Parathyroid adenoma (tissue), 2 donors: ENCODE data around the gene KCTD16.

Source experiments
- H2AFZ ChIP-seq: fragments of 300-600 bp; sonication (generic); one replicate; pipeline ENCODE4 v1.7.0; 2017; ENCODE audit warnings: antibody characterized with exemption, mild to moderate bottlenecking
- H3K27ac ChIP-seq: fragments of 300-600 bp; sonication (generic); one replicate; pipeline ENCODE4 v1.7.0; 2017
- H3K27me3 ChIP-seq: fragments of 300-600 bp; sonication (generic); one replicate; pipeline ENCODE4 v1.7.0; 2017; ENCODE audit warnings: low read length; ENCODE audit not compliant: control insufficient read depth, insufficient read depth
- H3K36me3 ChIP-seq: fragments of 300-600 bp; sonication (generic); one replicate; pipeline ENCODE4 v1.7.0; 2017; ENCODE audit warnings: low read length; ENCODE audit not compliant: control insufficient read depth, insufficient read depth
- H3K4me1 ChIP-seq: fragments of 300-600 bp; sonication (generic); one replicate; pipeline ENCODE4 v1.7.0; 2017; ENCODE audit warnings: control low read depth
- H3K4me2 ChIP-seq: fragments of 300-600 bp; sonication (generic); one replicate; pipeline ENCODE4 v1.7.0; 2017; ENCODE audit warnings: low read length
- H3K4me3 ChIP-seq: fragments of 300-600 bp; sonication (generic); one replicate; pipeline ENCODE4 v1.7.0; 2017; ENCODE audit warnings: low read depth, low read length
- H3K79me2 ChIP-seq: fragments of 300-600 bp; sonication (generic); one replicate; pipeline ENCODE4 v1.7.0; 2017; ENCODE audit warnings: control low read depth
- H3K9ac ChIP-seq: fragments of 300-600 bp; sonication (generic); one replicate; pipeline ENCODE4 v1.7.0; 2017; ENCODE audit warnings: mild to moderate bottlenecking
- H3K9me3 ChIP-seq: fragments of 300-600 bp; sonication (generic); one replicate; pipeline ENCODE4 v1.7.0; 2017; ENCODE audit warnings: low read length; ENCODE audit not compliant: control insufficient read depth
- TF ChIP-seq, protein P1 (sequence below): fragments of 300-600 bp; sonication (generic); IDR thresholded peaks from one replicate; pipeline ENCODE4 v1.7.0; 2017; ENCODE audit warnings: antibody characterized with exemption, mild to moderate bottlenecking
- donor health status: primary hyperparathyroidism.

Gene KCTD16

DNA sequence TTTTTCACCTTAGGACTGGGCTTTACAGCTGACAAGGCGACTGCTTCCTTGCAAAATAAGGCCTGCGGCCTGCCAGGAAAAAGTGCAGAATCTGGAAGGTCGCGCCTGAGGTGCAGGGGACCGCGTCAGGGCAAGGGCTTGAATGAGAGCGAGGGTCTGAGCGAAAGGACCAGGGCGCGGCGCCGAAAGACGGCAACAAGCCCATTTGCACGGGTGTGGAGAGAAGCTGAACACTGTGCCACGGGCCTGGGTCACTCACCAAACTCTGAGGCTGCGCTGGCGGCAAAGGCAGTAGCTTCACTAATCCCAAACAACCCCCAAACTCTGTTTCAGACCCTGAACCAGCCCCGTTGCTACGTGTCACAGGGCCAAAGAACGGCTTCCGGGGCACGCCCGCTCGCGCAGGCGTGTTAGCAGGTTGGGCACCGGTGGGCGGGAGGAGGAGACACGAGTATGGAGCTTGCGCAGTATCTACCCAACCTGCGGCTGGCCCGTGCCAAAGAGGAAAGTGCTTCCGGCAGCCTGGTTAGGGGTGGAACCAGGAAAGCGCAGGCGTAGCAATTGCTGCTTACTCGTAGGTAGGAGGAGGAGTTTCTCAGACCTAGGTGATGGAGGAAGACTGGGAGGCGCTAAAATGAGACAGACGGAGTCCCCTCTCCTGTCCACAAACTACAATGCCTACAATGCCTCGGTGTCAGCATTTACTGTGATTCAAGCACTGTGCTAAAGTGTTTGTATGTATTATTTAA is at the start of gene KCTD16, which contains the start of gene YIPF5:
Gene KCTD16, plus strand, starts transcription at position 598 of the 749 bp plus-strand sequence.
Gene YIPF5, minus strand, starts transcription at position 384 of the 749 bp plus-strand sequence. CDS start 704 bp downstream, outside the sequence.
- Histone ChIP-seq H3K27me3 (no peaks in the 10 kb centered on the region), H3K4me1 (peaks cover 7% of the 10 kb centered on the region), H2AFZ (peak within 1 kb of the TSS; percentile 91), H3K9me3 (no peaks in the 10 kb centered on the region), H3K36me3 (no peaks in the 10 kb centered on the region), H3K4me2 (peak within 1 kb of the TSS; percentile 76), H3K4me3 (peak within 1 kb of the TSS; percentile 97), H3K9ac (peak within 1 kb of the TSS; percentile 49), H3K79me2 (peaks cover 13% of the 10 kb centered on the region), H3K27ac (peak within 1 kb of the TSS; percentile 44)
- TF ChIP-seq, protein P1, sequence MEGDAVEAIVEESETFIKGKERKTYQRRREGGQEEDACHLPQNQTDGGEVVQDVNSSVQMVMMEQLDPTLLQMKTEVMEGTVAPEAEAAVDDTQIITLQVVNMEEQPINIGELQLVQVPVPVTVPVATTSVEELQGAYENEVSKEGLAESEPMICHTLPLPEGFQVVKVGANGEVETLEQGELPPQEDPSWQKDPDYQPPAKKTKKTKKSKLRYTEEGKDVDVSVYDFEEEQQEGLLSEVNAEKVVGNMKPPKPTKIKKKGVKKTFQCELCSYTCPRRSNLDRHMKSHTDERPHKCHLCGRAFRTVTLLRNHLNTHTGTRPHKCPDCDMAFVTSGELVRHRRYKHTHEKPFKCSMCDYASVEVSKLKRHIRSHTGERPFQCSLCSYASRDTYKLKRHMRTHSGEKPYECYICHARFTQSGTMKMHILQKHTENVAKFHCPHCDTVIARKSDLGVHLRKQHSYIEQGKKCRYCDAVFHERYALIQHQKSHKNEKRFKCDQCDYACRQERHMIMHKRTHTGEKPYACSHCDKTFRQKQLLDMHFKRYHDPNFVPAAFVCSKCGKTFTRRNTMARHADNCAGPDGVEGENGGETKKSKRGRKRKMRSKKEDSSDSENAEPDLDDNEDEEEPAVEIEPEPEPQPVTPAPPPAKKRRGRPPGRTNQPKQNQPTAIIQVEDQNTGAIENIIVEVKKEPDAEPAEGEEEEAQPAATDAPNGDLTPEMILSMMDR: no peak

- no peak overlapping the region for H2AFZ ChIP-seq
- TF ChIP-seq, protein P1: no peak
- no peak overlapping the region for H3K4me2 ChIP-seq
- H3K36me3 ChIP-seq: no peaks in the 10 kb centered on the region
- H3K79me2 ChIP-seq: no peaks in the 10 kb centered on the region
- H3K4me1 ChIP-seq: no peaks in the 10 kb centered on the region
- H3K27me3 ChIP-seq: no peaks in the 10 kb centered on the region
- no peak overlapping the region for H3K9ac ChIP-seq
- H3K27ac ChIP-seq: no peak overlapping the region
- H3K4me3 ChIP-seq: no peak overlapping the region
- no peaks in the 10 kb centered on the region for H3K9me3 ChIP-seq
Measured at GRCh38 chr5:144121577-144121976, 49.1 kb upstream of the KCTD16 start.

DNA sequence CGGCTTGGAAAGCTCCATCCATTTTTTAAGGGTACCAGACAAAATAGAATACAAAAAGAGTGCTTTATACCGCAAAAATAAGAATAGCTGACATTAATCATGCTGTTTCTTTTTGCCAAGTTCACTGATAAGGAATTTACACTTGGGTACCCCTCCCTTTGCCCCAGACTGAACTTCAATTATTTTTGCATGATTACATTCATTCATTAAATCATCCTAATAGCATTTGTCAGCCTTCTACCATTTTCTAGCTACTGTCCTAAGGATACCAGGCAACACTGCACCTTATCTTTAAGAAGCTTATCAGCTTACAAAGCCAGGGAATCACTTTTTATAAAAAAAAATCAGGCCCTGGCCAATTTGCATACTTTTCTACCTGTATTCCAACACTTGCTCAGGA is 48.6 kb upstream of the KCTD16 start:
- H3K79me2 ChIP-seq: no peaks in the 10 kb centered on the region
- H3K4me2 ChIP-seq: no peak overlapping the region
- no peak overlapping the region for H3K4me3 ChIP-seq
- no peak overlapping the region for H2AFZ ChIP-seq
- H3K27ac ChIP-seq: no peak overlapping the region
- H3K36me3 ChIP-seq: no peaks in the 10 kb centered on the region
- no peak overlapping the region for H3K9ac ChIP-seq
- H3K9me3 ChIP-seq: no peaks in the 10 kb centered on the region
- TF ChIP-seq, protein P1: no peak
- no peaks in the 10 kb centered on the region for H3K4me1 ChIP-seq
- H3K27me3 ChIP-seq: no peaks in the 10 kb centered on the region

GRCh38 chr5:144122641-144123040 is 48.0 kb upstream of the KCTD16 start:
- Histone ChIP-seq H3K4me1 (no peaks in the 10 kb centered on the region), H2AFZ (no peak overlapping the region), H3K4me2 (no peak overlapping the region), H3K9ac (no peak overlapping the region), H3K9me3 (no peaks in the 10 kb centered on the region), H3K36me3 (no peaks in the 10 kb centered on the region), H3K4me3 (no peak overlapping the region), H3K79me2 (no peaks in the 10 kb centered on the region), H3K27me3 (no peaks in the 10 kb centered on the region), H3K27ac (no peak overlapping the region)
- TF ChIP-seq, protein P1: no peak
